ENCODE measurements around the gene SOX6.
"Not testable (repeated sequence)": the region's sequence is repeated elsewhere in the genome, so short reads cannot be mapped to it uniquely, and the experiment has no call there.

The SOX6 gene

GRCh38 chr11:15943418-15944197, 412.7 kb downstream of the SOX6 start:
- no peak for DNase-seq

- DNase-seq: no peak
Measured at GRCh38 chr11:15942936-15943335, 413.4 kb downstream of the SOX6 start.

- DNase-seq: no peak
Measured at GRCh38 chr11:15942126-15942525, 414.2 kb downstream of the SOX6 start.

GRCh38 chr11:15941206-15941770, 415.1 kb downstream of the SOX6 start:
- no peak for DNase-seq

GRCh38 chr11:15940462-15941205, 415.7 kb downstream of the SOX6 start:
- no peak for DNase-seq

- DNase-seq: no peak
Measured at GRCh38 chr11:15938983-15939382, 417.4 kb downstream of the SOX6 start.

GRCh38 chr11:15938121-15938611, 418.2 kb downstream of the SOX6 start:
- DNase-seq: no peak

- DNase-seq: no peak
Measured at GRCh38 chr11:15937601-15938120, 418.7 kb downstream of the SOX6 start.

GRCh38 chr11:15936011-15936410, 420.3 kb downstream of the SOX6 start:
- no peak for DNase-seq

- no peak for DNase-seq
Measured at GRCh38 chr11:15935373-15935772, 421.0 kb downstream of the SOX6 start.

GRCh38 chr11:15933886-15934625, 422.3 kb downstream of the SOX6 start:
- no peak for DNase-seq

- DNase-seq: no peak
Measured at GRCh38 chr11:15932417-15932816, 423.9 kb downstream of the SOX6 start.

- no peak for DNase-seq
Measured at GRCh38 chr11:15931497-15931896, 424.8 kb downstream of the SOX6 start.

- no peak for DNase-seq
Measured at GRCh38 chr11:15930442-15931025, 425.8 kb downstream of the SOX6 start.

- DNase-seq: no peak
Measured at GRCh38 chr11:15929371-15929901, 426.9 kb downstream of the SOX6 start.

- no peak for DNase-seq
Measured at GRCh38 chr11:15927864-15928217, 428.5 kb downstream of the SOX6 start.

- no peak for DNase-seq
Measured at GRCh38 chr11:15927196-15927863, 429.0 kb downstream of the SOX6 start.

- DNase-seq: no peak
Measured at GRCh38 chr11:15926071-15926470, 430.3 kb downstream of the SOX6 start.

- no peak for DNase-seq
Measured at GRCh38 chr11:15923183-15923582, 433.2 kb downstream of the SOX6 start.

- DNase-seq: not testable (repeated sequence)
Measured at GRCh38 chr11:15922745-15923144, 433.6 kb downstream of the SOX6 start.

GRCh38 chr11:15920856-15921629, 435.3 kb downstream of the SOX6 start:
- DNase-seq: no peak
